Stimulated activated CD8-positive, alpha-beta memory T cell treated with anti-CD3 and anti-CD28 coated beads, Interleukin-12 subunit alpha, Interleukin-12 subunit beta, amount 100 ng/mL, for 1 hour (primary cell): Measurements from ENCODE around the gene RELL2.
"Not testable (repeated sequence)": the region's sequence is repeated elsewhere in the genome, so short reads cannot be mapped to it uniquely, and the experiment has no call there.

ENCODE experiments used
- DNase-seq: peaks from one replicate; pipeline ENCODE4 v3.0.0-alpha.2; 2020; ENCODE audit warnings: low read depth

RELL2 gene

DNA sequence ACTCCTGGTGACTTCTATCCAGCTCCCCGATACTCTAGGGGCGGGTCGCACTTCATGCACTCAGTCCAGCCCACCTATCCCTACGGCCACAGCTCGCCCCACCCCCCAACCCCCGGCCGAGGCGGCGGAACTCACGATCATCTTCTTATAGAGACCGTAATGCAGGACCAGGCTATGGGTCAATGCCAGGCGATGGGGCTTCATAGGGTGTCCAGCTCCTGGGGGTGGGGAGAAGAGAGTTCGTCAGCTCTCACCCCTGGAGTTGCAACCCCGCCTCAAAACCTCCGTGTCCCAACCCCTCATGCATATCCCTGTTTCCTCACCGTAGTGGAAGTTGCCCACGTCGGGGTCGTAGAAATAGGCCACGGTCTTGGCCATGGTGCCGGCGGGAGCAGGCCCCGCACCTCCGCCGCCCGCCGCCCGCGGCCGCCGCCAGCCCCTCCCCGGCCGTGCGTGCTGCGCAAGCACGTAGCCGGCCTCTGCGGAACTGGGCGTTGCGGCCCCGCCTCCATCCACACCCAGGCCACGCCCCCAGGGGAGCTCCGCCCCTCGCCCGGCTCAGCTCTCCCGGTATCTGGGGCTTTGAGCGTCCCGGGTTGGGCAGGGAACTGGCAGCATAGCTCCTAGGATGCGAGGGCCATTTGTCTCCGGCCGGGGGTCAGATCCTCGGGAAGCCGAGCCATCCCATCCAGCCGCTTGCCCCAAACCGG is at the start of gene RELL2, which contains the start of gene HDAC3:
Gene RELL2, plus strand, starts transcription at position 585 of the 710 bp plus-strand sequence. CDS start 1,229 bp downstream, outside the sequence.
Gene HDAC3, minus strand, starts transcription at position 437 of the 710 bp plus-strand sequence. Its CDS starts 59 bp downstream, at position 378.
- DNase-seq = peak; percentile 90

GRCh38 chr5:141590127-141590526 is 46.7 kb upstream of the RELL2 start:
- no peak for DNase-seq

- DNase-seq = no peak
These were observed 39.9 kb upstream of the RELL2 start for GRCh38 chr5:141596867-141597266.

GRCh38 chr5:141597394-141597793 is 39.4 kb upstream of the RELL2 start:
- DNase-seq = no peak

DNA sequence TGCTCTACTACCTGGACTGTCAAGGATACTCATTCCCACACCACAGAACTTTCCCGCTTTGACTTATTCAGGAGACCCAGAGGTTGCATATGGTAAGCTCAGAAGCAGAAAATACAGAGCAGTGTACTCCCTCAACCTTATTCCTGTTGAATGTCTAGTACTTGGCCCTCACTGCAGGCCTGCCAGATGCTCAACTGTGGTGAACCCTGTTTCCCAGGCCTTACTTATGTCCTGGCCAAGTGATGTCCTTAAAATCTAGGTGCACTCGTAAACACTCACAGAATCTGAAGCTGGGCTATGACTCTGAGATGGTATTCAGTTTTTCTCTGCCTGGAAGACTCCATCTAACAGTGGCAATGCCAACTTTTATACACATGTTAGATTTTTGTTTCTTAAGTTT is 39.0 kb upstream of the RELL2 start:
- no peak for DNase-seq

DNA sequence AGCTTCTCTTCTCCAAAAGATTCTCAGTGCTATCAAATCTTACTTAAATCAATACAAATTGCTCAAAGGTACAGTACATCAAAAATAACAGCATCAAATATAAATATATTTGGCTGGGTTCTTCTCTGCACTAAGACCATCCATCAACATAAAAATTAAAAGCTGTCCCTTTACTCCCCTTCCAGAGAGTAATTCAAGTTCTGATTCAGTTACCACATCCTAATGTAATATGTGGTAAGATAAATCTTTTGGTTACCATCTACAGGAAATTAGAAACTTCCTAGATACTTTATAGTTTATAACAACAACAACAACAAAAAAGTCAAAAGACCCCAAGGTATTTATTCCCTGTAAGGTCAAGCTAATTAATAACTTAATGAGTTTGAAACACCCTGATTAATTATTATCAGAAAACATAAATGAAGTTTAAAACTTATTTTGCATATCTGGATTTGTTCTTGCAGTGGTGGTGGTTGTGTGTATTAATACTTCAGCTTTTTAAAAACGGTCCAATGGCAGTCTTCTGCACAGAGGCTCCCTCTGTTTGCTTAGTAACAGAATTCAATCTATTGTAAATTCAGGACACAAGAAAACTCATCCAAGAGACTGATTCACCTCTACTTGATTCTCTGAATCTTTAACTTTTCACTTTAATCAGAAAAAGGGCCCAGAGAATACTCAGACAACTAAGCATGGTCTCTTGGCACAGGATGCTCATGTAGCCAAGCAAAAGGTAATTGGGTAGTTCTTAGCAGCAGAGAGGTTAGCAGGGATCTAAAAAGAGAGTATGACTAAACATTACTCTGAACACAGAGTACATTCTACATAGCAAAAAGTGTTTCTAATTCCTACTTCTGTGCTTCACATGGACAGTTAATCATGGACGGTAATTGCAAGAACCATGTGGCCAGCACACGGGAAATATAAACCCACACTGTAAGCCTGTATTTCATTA is 38.1 kb upstream of the RELL2 start:
- no peak for DNase-seq

- no peak for DNase-seq
These were observed 34.2 kb upstream of the RELL2 start for GRCh38 chr5:141602606-141603005.

DNA sequence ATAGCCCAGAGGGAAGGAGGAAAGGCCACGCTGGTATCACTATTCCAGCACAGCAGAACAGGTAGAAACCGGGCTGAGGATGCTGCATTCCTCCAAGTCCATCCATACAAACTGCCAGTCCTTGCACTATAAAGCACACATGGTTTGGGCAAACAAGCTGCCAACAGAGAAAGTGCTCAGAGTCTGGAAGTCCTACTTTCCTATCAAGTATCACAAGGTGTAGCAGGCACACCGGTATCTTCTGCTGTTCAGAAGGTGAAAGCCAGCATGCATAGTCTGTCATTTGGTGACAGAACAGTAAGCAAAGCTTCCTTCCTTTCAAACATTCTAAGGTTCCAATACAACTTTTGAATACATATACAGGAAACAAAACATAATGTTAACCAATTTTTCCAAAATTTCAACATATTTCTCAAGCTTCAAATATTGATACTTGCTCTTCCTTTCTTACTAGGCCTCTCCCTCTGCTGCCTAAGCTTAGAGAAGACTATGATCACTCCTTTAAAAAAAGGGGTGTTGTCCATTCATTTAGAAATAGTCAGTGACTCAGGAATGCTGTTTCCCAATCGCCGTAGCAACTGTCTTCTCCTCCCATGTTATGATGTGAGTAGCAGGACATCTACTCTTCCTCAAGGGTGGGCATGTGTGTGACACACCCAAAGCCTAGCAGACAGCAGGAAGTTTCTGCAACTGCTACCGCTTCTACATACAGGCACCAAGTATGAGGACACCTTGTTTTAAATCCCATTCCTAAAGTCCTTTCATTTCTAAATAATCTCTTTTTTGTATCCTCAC is 32.7 kb upstream of the RELL2 start:
- no peak for DNase-seq

DNA sequence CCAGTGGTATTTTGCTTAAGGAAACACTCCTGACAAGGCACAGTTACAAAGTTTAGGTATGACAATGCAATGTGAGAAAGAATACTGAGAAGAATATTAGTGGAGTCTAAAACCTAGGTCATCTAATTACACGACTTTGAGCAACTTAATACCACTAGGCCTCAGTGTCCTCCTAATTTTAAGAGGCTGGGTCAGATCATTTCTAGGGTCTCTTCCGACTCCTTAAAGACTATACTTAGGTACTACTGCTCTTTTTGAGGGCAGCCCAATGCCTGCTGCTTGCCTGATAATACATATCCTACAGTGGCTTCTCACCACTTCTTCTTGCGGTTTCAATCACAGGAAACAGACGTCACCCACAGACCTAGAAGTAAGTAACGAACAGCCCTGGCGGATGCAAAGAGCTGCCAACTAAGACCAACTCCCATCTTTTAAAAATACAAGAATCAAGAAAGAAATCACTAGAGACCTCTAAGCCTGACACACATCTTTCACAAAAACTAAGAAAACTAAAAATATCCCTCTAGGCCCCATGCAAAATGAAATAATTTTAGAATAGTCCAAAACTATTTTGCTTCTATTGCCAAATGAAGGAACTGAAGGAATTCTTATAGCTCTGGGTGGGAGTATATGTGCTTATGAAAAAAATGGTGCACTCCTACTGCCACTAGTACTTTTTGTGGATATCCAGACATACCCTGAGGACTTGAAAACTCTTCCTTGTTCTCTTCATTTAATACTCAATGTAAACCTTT is 31.1 kb upstream of the RELL2 start:
- peak; percentile 66 for DNase-seq

DNA sequence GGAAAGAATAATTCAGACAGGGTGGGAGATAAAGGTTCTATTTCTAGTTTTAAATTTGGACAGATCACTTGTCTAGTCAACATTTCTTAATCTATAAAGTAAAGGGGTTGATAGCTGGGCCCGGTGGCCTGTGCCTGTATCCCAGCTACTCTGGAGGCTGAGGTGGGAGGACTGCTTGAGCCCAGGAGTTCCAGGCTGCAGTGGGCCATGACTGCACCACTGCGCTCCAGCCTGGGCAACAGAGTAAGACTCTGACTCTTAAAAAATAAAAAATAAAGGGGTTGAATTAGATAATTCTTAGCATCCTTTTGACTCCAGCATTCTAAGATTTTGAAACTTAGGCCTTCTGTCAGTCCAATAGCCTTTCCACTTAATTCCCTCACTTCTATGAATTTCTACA is 28.8 kb upstream of the RELL2 start:
- DNase-seq = no peak

GRCh38 chr5:141608557-141608956 is 28.2 kb upstream of the RELL2 start:
- no peak for DNase-seq

GRCh38 chr5:141609044-141609443 is 27.8 kb upstream of the RELL2 start:
- DNase-seq = no peak

DNA sequence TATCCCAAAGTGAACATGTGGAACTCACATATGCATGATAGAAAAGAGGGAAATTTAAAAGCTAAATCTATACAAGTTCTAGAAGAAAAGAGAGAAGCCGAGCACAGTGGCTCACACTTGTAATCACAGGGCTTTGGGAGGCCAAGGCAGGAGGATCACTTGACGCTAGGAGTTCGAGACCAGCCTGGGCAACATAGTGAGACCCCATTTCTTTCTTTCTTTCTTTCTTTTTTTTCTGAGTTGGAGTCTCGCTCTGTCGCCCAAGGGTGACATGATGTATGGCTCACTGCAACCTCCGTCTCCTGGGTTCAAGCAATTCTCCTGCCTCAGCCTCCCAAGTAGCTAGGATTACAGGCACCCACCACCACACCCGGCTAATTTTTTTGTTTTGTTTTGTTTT is 26.9 kb upstream of the RELL2 start:
- not testable (repeated sequence) for DNase-seq

DNA sequence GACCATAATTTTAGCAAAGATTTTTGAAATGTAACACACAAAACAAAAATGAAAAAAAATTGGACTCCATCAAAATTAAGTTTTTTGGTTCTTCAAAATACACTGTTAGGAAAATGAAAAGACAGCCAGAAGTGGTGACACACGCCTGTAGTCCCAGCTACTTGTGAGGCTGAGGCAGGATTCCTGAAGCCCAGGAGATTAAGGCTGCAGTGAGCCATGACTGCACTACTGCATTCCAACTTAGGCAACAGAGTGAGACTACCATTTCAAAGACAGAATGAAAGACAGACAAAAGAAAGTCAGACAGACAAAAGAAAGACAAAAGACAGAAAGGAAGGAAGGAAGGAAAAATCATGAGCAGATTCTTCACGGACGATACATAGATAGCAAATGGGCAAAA is 25.5 kb upstream of the RELL2 start:
- DNase-seq = no peak

- DNase-seq = no peak
These were observed 23.5 kb upstream of the RELL2 start for GRCh38 chr5:141613344-141613743.

- no peak for DNase-seq
These were observed 20.6 kb upstream of the RELL2 start for GRCh38 chr5:141615991-141616720.

DNA sequence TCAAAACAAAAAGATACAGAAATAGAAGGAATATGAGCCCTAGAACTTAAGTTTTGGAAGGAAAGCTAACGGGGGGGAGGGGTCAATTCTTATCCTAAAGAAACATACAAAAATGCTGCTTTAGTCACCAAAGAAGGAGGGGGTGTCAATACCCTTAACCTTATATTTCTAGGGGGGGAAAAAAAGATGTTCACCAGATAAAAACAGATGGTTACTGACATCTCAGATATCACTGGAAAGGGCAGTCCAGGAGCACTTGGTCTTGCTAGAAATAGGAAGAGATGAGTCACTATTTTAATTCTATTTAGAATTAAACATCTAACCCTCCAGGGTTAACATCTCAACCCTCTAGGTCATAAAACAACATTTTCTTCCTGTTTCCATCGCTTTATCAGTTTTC is 19.7 kb upstream of the RELL2 start:
- DNase-seq = no peak

- no peak for DNase-seq
These were observed 19.1 kb upstream of the RELL2 start for GRCh38 chr5:141617682-141618029.

GRCh38 chr5:141618030-141618803 is 18.6 kb upstream of the RELL2 start:
- no peak for DNase-seq
